NCI-H748 treated with DMSO at 0.1 percent for 48 hours (cell line): ENCODE measurements around the gene TPRA1.

Experiments
- DNase-seq: peaks from one replicate; lab custom pipeline; 2025; lab: John Stamatoyannopoulos, UW

The TPRA1 gene

GRCh38 chr3:127560051-127560787 lies 30.3 kb downstream of the TPRA1 start:
- DNase-seq, result no peak

GRCh38 chr3:127556565-127556964 lies 34.0 kb downstream of the TPRA1 start:
- DNase-seq, result no peak

- DNase-seq, result no peak
Measured at GRCh38 chr3:127555108-127555507, 35.4 kb downstream of the TPRA1 start.

- no peak for DNase-seq
Measured at GRCh38 chr3:127552038-127552437, 38.5 kb downstream of the TPRA1 start.

- no peak for DNase-seq
Measured at GRCh38 chr3:127551178-127551577, 39.4 kb downstream of the TPRA1 start.

- DNase-seq, result no peak
Measured at GRCh38 chr3:127550468-127551157, 39.9 kb downstream of the TPRA1 start.

GRCh38 chr3:127549826-127550467 lies 40.6 kb downstream of the TPRA1 start:
- no peak for DNase-seq

GRCh38 chr3:127547761-127548605 lies 42.5 kb downstream of the TPRA1 start:
- peak; percentile 22 for DNase-seq

GRCh38 chr3:127546970-127547733 lies 43.4 kb downstream of the TPRA1 start:
- no peak for DNase-seq

GRCh38 chr3:127546554-127546953 lies 44.0 kb downstream of the TPRA1 start:
- no peak for DNase-seq

GRCh38 chr3:127545711-127546457 lies 44.6 kb downstream of the TPRA1 start:
- DNase-seq, result no peak

GRCh38 chr3:127545216-127545615 lies 45.3 kb downstream of the TPRA1 start:
- no peak for DNase-seq

- no peak for DNase-seq
Measured at GRCh38 chr3:127544803-127545201, 45.7 kb downstream of the TPRA1 start.

GRCh38 chr3:127544192-127544802 lies 46.2 kb downstream of the TPRA1 start:
- peak; percentile 20 for DNase-seq

GRCh38 chr3:127543441-127543840 lies 47.1 kb downstream of the TPRA1 start:
- no peak for DNase-seq

GRCh38 chr3:127542441-127542952 lies 48.0 kb downstream of the TPRA1 start:
- peak; percentile 47 for DNase-seq

- no peak for DNase-seq
Measured at GRCh38 chr3:127541320-127541719, 49.2 kb downstream of the TPRA1 start.

GRCh38 chr3:127539366-127540060 lies 51.0 kb downstream of the TPRA1 start:
- DNase-seq, result no peak

GRCh38 chr3:127538569-127538968 lies 52.0 kb downstream of the TPRA1 start:
- DNase-seq, result no peak
